Rectal smooth muscle tissue (tissue), 1 donor: ENCODE results near the gene HDGFL2.

Source experiments
- H3K27ac ChIP-seq: one replicate; pipeline ENCODE4 v1.7.0; 2013; ENCODE audit warnings: low read depth, low read length, inconsistent platforms
- H3K27me3 ChIP-seq: one replicate; pipeline ENCODE4 v1.7.0; 2013; ENCODE audit warnings: low read length; ENCODE audit not compliant: control insufficient read depth, insufficient read depth
- H3K36me3 ChIP-seq: one replicate; pipeline ENCODE4 v1.7.0; 2013; ENCODE audit warnings: low read length; ENCODE audit not compliant: control insufficient read depth, insufficient read depth
- H3K4me1 ChIP-seq: one replicate; pipeline ENCODE4 v1.7.0; 2013; ENCODE audit warnings: low read length; ENCODE audit not compliant: control insufficient read depth, insufficient read depth
- H3K4me3 ChIP-seq: one replicate; pipeline ENCODE4 v1.7.0; 2013; ENCODE audit warnings: low read length
- H3K9ac ChIP-seq: one replicate; pipeline ENCODE4 v1.7.0; 2013; ENCODE audit warnings: low read length

HDGFL2 gene

DNA sequence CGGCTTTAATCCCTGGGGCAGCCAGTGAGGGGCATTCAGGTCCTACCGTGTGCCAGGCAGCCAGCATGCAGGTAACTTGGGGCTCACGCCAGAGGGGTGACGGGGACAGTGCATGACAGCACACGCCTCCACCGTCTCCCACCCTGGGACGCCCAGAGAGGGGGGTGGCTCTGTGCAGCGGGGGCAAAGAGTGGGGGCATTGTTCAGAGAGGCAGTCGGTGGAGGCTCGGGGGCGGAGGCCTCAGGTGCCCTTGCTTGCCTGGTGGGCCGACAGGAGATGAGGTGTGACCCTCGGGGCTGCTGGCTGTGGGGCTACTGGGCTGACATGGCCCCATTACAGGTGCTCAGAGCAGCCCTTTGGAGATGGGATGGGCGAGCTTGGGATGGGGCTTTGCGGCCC, 27.8 kb downstream of the HDGFL2 start:
- H3K27ac ChIP-seq = no peak overlapping the region

DNA sequence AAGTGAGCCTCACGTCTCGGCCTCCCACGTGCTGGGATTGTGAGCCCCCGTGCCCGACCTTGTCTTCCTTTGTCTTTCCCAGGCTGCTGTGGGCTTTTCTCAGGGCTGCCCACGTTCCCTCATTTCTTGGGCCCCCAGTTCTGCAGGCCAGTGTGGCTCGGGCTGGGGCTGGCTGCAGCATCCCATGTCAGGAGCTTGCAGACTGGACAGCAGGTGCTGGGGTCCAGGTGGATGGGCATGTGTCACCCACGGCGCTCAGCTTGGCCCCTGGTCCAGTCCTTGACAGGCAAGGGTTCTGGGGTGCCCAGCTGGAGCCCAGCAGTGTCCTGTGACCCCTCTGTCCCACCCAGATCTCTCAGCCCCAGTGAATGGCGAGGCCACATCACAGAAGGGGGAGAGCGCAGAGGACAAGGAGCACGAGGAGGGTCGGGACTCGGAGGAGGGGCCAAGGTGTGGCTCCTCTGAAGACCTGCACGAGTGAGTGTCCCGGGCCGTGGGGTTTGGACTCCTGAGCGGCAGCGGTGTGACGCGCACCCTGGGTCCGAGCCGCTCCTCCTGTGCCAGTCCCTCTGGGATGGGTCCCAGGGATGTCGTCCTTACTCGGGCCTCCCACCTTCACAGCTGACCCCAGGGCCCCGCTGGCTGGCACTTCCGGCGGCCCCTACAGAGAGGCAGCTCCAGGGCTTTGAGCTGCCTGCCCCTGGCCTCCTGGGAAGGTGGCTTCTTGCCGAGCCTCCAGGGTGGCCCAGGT, 28.9 kb downstream of the HDGFL2 start:
- Histone ChIP-seq H3K27me3 (no peaks in the 10 kb centered on the region), H3K9ac (no peak overlapping the region), H3K36me3 (peaks cover 23% of the 10 kb centered on the region), H3K4me1 (peaks cover 3% of the 10 kb centered on the region), H3K27ac (no peak overlapping the region), H3K4me3 (no peak overlapping the region)

More for the DNA sequence above, 27.8 kb downstream of the HDGFL2 start:
- Histone ChIP-seq H3K27me3 (no peaks in the 10 kb centered on the region), H3K36me3 (peaks cover 18% of the 10 kb centered on the region), H3K4me1 (peaks cover 3% of the 10 kb centered on the region), H3K4me3 (no peak overlapping the region), H3K9ac (no peak overlapping the region)

DNA sequence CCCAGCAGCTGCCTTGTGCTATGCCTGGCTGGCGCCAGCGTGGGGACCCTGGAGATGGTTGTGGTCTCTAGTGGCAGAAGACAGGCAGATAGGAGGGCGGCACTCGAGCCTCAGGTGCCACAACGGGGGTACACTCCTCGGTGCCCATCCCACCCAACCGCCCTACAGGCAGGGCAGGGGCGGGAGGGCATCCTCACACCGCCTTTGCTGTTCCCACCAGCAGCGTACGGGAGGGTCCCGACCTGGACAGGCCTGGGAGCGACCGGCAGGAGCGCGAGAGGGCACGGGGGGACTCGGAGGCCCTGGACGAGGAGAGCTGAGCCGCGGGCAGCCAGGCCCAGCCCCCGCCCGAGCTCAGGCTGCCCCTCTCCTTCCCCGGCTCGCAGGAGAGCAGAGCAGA, 29.6 kb downstream of the HDGFL2 start:
- Histone ChIP-seq H3K9ac (no peak overlapping the region), H3K27ac (no peak overlapping the region), H3K27me3 (no peaks in the 10 kb centered on the region), H3K4me1 (peaks cover 3% of the 10 kb centered on the region), H3K4me3 (no peak overlapping the region), H3K36me3 (peaks cover 27% of the 10 kb centered on the region)

DNA sequence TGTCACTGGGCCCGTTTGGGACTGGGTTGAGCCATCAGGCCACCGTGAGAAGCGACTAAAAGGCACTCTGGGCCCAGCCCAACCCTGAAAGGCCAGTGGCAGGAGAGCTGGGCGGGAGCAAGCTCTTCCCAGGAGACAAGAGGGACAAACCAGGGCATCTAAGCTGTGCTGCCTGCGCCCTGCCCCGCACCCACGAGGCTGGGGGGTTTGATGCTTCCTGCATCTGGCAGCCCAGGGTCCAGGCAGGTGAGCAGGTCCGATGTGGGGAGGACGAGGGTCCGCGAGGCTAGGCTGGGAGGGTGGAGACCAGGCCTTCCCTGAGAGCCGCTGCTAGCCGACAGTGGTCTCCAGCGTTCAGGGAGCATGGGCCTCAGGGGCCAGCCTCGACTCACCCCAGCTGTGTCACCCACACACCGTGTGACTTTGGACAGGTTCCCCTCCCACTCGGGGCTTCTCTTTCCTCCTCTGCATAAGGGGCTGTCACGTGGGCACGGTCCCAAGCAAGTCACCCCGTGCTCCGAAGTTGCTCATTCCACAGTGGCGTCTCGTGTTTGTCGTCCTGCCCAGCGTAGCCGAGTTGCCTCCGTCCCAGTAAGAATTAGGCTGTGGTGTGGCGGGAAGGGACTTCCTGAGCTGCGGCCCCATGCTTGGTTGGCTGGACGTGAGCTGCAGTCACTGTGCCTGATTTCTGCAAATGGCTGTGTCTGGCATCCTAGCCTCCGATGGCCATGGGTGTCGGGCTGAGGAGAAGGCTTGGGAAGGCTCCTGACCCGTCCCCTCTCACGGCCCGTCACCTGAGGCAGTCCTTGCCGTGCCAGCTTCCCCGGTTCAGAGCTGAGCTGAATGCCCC, 30.4 kb downstream of the HDGFL2 start:
- H3K36me3 ChIP-seq = peaks cover 27% of the 10 kb centered on the region
- H3K4me1 ChIP-seq = peaks cover 3% of the 10 kb centered on the region
- H3K27ac ChIP-seq = peak overlapping the region; percentile 37
- no peak overlapping the region for H3K4me3 ChIP-seq
- H3K9ac ChIP-seq = no peak overlapping the region
- no peaks in the 10 kb centered on the region for H3K27me3 ChIP-seq

DNA sequence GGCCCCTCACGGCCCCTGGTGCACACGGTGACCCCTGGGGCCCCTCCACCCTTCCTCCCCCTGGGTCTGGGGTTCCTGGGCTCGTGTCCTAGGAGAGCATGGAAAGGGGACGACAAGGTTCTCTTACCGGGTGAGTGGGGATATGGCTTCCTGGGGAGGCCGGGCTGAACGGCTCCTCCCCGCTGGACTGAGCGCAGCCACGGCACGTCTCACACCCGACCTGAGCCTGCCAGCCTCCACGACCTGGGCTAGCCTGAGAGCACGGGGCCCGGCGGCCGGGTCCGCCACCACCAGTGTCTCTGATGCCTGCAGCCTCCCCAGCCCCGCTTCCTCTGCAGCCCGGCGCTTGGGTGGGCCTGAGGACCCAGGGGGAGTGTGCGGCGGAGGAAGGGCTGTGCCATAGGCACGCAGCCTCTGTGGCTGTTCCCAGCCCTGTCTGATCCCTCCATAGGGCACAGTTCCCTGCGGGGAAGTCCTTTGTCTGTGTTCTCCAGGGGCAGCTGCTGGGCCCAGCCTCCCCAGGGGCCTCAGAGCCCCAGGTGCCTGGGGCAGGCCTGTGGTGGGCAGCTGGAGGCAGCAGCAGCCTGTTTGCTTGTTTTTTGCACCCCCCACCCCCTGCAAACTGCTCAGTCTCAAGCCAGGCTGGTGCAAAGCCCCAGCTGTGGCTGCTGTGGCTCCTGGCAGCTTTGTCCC, 31.2 kb downstream of the HDGFL2 start:
- Histone ChIP-seq H3K4me3 (no peak overlapping the region), H3K9ac (no peak overlapping the region), H3K4me1 (peaks cover 3% of the 10 kb centered on the region), H3K36me3 (peaks cover 26% of the 10 kb centered on the region), H3K27ac (peak overlapping the region; percentile 37), H3K27me3 (no peaks in the 10 kb centered on the region)

DNA sequence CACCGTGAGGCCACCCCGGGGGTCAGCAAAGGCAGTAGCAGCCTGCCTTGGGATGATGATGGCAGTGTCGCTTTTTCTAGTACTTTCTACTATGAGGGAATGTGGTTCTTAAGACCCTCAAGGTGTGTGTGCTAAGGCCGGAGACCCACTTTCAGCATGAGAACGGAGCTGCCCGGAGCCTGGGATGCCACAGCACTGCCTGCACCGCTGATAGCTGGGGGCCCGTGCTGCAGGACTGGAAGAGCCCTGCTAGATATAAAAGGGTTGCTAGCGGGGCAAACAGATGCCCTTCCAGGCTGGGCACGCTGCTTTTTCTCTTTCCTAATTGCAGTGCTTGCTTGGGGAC, 31.7 kb downstream of the HDGFL2 start:
- Histone ChIP-seq H3K4me3 (no peak overlapping the region), H3K27me3 (no peaks in the 10 kb centered on the region), H3K36me3 (peaks cover 26% of the 10 kb centered on the region), H3K27ac (no peak overlapping the region), H3K9ac (no peak overlapping the region), H3K4me1 (peaks cover 3% of the 10 kb centered on the region)

DNA sequence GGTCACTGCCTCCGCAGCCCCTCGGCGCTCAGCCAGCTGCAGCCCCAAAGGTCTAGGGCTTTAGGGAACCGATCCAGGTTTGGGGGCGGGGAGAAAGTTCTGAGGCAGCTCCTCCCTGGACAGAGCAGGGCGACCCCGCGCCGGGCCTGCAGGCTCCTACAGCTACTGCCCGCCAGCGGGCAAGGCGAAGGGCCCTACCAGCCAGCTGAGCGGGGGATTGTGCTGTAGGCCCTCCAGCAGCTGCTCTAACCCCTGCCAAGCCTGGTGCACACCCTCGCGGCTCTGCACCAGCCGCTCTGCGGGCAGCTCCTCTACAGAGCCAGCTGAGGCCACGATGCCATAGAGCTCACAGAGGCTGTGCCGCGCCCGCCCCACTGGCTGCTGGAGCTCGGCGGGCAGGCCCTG, 32.2 kb downstream of the HDGFL2 start:
- no peak overlapping the region for H3K9ac ChIP-seq
- H3K4me1 ChIP-seq = peaks cover 3% of the 10 kb centered on the region
- no peaks in the 10 kb centered on the region for H3K27me3 ChIP-seq
- peaks cover 26% of the 10 kb centered on the region for H3K36me3 ChIP-seq
- no peak overlapping the region for H3K4me3 ChIP-seq
- H3K27ac ChIP-seq = no peak overlapping the region

DNA sequence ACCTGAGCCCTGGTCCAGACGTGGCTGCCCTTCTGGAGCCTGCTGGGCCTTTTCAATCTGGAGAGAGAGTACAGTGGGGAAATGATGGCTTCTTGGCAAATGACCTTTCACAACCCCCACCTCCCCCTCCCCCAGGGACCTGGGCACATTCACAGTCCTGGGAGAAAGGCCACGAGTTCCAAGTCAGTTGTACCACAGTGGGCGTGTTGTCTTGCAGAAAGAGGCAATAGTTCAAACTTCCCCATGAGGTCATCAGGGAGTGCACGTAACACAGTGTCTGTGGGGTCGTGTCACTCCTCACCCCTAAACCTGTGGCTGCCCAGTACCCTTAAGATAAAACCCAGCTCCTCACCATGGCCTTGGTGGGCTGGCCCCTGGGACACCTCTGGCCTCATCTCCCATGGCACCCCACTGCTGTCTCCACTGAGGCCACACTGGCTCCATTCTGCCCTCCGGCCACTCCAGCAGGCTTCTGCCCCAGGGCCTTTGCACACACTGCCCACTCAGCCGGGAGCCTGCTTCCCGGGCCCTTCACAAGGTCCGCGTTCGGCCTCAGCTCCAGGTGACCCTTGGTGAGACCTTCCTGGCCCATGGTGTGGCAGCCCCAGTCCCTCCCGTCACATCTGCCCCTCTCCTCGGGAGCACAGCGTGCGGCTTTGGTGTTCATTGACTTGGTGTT, 32.9 kb downstream of the HDGFL2 start:
- Histone ChIP-seq H3K4me3 (no peak overlapping the region), H3K4me1 (peaks cover 3% of the 10 kb centered on the region), H3K36me3 (peaks cover 26% of the 10 kb centered on the region), H3K27me3 (no peaks in the 10 kb centered on the region), H3K9ac (no peak overlapping the region), H3K27ac (no peak overlapping the region)

DNA sequence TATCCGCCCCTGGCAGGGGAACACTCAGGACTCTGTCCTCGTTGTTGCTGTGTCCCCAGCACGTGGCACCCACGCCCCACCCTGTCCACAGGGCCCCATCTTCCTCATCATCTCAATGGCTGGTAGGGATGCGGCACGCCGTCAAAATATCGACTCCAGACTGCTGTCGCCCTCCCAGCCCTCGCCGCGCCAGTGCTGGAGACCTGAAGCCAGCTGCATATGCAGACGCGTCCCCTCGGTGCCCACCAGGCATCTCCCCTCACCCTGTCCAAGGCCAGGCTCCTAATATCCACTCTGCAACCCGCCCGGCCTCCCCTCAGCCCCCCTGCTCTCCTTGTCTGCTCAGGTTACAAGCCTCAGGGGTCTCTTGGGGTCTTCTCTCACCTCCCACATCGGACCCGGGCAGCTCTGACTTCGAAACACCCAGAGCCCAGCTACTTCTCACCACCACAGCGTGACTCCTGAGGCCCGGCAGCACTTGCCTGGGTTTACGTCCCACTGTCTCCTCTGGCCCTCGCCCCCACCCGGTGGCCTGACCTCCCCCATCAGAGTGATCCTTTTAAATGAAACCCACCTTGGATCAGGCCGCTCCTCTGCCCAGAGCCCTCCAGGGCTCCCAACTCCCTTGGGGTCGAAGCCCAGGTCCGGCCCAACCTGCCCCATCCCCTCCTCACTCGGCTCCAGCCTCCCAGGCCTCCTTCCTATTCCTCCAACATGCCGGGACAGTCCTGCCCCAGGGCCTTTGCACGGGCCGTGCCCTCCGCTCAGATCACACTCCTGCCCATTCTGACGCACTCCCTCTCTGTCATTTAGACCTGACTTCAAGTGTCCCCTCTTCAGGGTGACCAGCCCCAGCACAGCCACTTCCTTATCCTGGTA, 33.7 kb downstream of the HDGFL2 start:
- Histone ChIP-seq H3K27ac (no peak overlapping the region), H3K36me3 (peaks cover 25% of the 10 kb centered on the region), H3K27me3 (no peaks in the 10 kb centered on the region), H3K4me1 (peaks cover 3% of the 10 kb centered on the region), H3K4me3 (no peak overlapping the region), H3K9ac (no peak overlapping the region)

DNA sequence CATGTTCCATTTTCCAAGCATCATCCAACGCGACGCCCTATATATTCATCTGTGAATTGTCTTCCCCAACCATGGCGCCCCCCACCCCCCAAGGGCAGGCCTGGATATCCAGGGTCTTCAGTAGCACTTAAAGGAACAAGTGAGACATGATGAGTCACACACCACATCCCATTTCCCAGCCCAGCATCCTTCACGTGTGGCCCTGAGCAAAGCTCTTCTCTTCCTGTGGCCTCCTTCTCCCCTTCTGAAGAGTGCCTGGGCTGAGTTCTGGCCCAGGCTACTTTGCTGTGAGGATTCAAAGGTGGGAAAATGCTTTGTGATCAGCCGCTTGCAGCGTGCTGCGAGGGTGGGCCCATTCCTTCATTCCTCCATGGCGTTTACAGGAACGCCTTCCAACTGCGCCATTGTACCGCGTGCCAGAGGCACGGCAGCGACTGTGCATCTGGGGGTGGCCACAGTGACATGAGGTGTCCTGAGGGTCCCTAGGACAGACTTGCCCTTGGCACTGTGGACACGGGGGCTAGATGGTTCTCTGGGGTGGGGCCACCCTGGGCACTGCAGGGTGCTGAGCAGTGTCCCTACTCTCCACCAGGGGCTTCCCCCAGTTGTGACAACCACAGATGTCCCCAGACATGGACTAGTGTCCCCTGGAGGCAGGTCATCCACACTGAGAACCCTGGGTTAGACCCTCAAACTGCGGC, 34.5 kb downstream of the HDGFL2 start:
- no peaks in the 10 kb centered on the region for H3K27me3 ChIP-seq
- H3K36me3 ChIP-seq = peaks cover 22% of the 10 kb centered on the region
- no peak overlapping the region for H3K27ac ChIP-seq
- no peak overlapping the region for H3K9ac ChIP-seq
- H3K4me1 ChIP-seq = peaks cover 6% of the 10 kb centered on the region
- no peak overlapping the region for H3K4me3 ChIP-seq

DNA sequence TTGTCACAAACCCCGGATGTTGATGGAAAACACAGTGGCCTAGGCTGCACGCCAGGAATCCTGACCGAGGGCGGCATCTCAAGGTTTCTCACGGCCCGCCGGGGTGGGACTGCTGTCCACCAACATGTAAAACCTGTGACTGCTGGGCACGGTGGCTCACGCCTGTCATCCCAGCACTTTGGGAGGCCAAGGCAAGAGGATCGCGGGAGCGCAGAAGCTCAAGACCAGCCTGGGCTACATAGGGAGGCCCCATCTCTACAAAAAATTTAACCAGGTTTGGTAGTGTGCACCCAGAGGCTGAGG, 35.0 kb downstream of the HDGFL2 start:
- Histone ChIP-seq H3K4me1 (peaks cover 10% of the 10 kb centered on the region), H3K4me3 (no peak overlapping the region), H3K36me3 (peaks cover 21% of the 10 kb centered on the region), H3K27ac (no peak overlapping the region), H3K27me3 (no peaks in the 10 kb centered on the region), H3K9ac (no peak overlapping the region)
